Hematopoietic multipotent progenitor cell treated with erythropoietin and hydrocortisone succinate and interleukin-3 and kit ligand, for 8 days (in vitro differentiated cells): ENCODE data around the gene RAD9A.
A peak's percentile ranks its signal among the peaks of the same experiment; 100 is the strongest.

Experiments used
- DNase-seq: peaks from one replicate; pipeline ENCODE4 v3.0.0-alpha.2; 2015

RAD9A gene

DNA sequence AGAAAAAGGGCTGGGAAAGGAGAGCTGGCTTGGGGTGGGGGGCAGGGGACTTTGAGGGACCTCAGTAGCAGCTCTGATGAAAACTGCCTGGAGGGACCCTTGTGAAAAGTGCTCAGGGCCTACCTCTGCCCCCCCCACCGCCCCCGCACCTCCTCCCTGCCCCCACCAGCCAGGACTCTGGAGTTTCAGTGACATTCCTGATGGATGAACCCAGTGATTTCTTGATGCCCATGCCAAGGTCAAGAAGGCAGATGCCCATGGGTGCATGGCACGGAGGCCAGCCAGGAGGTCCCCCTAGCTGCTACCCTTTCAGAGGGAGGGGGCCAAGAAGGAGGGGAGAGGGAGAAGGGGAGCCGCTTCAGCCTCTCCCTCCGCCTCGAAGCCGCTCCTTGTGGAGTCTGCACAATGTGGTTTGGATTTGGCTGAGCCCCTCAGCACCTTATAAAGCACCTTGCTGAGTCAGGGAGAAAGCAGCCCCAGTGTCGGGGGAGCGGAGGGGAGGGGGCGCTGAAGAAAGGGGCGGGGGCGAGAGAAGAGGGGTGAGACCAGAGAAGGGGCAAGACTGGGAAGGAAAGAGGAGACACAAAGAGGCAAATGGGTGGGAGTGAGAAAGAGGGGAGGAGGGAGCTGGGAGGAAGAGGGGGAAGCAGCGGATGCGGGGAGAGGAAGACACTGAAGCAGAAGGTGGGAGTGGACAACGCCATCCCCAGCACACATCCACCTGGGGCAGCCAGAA, 16.3 kb upstream of the RAD9A start:
- DNase-seq: no peak

DNA sequence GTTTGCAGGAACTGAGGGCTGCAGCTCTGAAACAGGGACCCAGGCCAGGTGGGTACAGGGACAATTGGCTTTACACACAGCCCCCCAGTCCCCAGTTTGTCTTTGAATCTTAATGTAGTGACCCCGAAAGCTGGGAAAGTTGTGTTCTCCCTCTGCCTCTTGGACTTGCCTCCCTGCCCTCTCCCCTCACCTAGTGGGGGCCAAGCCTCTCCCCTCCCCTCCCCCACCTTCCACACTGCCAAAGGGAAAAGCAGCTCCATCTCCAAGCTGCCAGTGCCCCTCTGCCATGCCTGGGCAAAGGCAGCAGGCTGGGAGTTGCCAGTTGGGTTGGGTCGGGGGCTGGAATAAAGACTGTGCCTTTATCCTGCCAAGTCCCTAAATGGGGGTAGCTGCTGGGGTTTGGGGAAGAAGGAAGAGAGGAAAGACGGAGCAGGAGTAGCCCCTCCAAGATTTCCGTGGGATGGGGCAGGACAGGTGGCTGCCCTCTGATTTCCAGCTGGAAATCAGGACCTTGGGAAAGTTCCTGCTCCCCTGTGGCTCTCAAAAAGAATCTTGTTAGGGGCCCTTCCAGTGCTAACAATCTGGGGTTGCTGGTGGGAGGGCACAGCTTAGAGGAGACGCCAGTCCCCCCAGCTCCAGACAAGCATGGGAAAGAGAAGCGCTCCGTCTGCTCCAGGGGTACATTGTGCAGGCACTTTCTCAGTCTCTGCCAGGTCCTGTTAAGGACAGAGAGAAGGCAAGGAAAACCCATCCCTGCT, 15.5 kb upstream of the RAD9A start:
- DNase-seq: no peak

DNA sequence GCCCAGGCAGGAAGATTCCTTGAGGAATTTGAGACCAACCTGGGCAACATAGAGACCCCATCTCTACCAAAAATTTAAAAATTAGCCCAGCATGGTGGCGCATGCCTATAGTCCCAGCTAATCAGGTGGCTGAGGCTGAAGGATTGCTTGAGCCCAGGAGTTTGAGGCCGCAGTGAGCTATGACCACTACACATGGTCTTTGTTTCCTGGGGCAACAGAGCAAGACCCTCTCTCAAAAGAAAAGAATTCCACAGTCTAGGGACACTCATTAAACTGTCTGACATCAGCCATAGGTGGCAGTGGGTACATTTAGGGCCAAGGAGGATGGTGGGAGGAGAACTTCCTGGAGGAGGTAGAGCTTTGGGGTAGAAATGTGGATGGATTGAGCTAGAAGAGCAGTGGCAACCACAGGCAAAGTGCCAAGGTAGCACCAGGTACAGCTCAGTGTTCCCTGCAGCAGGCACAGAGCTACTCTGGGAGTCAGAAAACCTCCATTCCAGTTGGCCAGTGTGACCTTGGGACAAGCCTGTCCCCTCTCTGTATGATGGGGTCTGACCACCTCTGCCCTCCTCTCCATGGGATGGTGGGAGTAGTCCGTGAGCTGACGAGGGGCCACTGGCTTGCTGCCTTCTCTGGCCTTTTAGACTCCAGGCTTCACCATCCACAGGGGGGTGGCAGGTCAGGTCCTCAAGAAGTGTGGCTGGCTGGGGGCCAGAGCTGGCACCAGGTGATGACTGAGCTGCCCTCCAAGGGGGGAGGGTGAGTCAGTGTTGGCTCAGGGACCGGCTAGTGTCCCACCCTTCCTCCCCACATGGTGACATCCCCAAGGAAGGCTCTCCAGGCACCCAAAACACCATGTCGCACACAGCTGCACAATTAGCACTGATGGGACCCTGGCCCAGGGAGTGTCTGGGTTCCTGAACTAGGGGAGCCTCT, 14.6 kb upstream of the RAD9A start:
- no peak for DNase-seq

DNA sequence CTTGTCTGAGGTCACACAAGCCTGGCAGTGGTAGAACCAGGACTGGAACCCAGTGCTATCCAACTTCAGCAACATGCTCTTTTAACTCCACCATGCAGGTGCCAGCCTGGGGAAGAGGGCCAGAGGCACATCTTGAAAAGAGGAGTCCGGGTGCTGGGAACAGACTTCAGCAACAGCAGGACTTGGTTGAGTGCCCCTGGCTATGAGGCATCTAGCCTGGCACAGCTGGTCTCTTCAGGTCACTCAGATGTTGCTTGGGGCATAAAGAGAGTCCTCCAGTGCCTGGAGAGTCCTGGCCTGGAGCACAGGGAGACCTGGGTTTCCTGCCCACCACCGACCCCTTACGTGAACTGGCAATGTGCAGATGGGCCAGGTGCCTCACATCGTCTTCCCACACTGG, 13.2 kb upstream of the RAD9A start:
- no peak for DNase-seq

DNA sequence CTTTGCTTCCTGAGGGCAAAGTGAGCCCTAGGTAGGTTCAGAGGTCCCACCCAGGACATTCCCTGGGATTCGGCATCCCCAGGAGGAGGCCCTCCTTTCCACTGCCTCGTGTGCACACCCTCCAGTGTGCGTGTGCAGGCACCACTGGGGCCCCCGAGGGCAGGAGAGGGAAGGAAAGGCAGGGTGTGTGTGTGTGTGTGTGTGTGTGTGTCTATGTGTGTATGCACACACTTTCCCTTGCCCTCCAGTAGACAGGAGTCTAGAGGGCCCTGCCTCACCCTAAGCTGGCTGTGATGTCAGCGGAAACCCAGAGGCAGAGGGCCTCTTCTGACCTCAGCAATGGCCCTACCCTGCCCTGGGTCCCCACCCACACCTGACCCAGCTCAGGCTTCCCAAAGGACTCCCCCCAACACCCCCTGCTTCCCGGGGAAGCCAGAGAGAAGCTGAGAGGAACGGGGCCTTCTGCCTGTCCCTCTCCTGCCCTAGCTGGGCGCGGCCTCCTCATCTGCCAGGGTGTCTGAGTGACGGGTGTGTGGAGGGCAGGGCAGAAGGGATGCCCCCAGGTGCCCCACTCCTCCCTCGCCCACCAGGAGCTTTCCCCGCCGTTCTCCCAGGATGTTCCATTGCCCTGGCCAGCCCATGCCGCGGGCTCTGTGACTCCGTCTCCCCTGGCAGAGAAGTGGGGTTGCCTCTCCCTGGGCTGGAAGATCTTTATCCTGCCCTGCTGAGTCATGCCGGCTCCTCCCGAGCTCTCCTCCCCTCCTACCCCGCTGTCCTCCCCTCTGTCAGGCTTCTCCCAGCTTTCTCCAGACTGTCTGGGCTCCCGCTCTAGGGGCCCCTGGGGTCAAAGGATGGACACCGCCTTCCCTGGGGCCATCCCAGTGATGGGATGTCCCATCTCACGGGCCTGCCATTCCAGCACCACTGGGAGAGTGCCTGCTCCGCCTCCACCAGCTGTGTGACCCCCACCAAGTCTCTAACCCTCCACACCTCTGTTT, 12.4 kb upstream of the RAD9A start:
- peak; percentile 45 for DNase-seq

DNA sequence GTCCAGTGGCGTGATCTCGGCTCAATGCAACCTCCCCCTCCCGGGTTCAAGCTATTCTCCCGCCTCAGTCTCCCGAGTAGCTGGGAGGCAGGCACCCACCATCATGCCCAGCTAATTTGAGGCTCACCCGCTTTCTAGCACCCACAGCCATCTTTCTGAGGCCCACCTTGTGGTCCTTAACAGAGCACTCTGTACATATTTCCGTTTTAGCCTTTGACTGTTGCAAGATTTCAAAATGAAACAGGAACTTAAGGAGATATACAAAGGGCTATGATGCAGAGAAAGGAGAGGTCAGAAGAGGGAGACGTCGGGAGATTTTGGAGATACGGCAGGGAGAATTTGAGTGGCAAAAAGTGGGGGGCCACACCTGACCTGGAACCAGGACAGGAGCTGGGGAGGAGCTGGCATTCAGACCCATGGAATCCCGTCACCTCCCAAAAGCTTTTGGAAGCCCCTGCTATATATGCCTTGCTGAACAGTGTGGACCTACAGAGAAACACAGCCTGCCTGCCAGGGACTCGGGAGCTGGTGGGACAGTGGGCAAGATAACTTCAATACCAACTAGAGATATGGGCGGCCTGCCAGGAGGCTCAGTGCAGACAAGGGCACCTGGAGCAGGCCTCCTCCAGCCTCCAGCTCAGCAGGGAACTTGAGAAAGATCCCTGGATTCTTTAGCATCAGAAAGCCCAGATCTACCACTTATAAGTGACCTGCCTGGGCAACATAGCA, 10.4 kb upstream of the RAD9A start:
- DNase-seq: peak; percentile 47

DNA sequence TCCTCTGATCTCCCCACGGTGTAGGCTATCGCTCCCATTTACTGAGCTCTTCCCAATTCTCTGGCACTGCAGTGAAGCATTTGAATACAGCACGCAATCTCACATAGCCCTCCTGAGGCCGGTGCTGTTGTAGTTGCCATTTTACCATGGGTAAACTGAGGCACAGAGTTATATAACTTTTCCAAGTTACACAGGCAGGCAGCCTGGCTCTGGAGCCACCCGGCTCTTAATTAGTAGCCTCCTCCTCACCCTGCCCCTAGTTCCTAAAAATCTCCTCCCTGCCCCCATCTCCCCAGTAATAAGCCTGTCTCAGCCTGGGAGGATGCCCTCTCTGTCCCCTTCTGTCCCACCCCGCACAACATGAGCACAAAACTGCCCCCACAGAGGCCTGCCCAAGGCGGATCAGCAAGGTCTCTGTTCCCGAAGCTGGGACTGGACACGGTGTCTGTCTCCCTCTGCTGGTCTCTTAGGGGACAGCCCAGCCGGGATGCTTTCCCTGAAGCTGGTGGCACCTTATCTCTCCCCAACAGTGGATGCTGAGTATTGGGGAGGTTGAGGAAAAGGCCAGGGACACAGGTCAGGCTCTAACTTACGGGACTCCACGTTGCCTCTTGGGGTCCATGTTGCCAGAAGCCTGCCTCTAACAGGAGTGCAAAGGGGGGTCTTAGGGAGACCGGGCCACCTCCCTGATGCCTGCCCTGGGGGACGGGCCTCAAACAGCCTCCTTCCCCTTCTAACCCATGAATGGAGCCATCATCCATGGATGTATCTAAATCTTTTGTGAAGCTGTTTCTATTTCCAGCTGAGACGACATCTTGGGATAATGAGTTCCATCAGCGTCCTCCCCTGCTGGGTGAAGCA, 9.3 kb upstream of the RAD9A start:
- DNase-seq: peak; percentile 89

- DNase-seq: peak; percentile 41
Measured at GRCh38 chr11:67384851-67385366, 6.9 kb upstream of the RAD9A start.

DNA sequence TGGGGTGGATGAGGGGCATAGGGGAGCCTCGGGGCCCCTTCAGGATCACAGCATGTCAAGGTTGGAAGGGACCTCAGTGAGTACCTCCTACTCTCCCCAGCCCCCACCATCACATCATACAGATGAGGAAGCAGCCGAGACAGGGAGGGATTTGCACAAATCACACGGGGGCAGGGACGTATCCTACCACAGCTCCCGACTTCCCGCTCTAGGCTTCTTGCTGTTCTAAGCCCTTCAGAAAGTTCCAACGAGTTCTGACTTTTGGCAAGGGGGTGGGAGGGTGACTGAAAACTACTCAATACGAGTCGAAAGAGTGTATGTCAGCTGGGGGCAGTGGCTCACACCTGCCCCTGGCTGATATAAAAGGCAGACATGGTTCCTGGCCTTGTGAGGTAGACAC, 4.7 kb upstream of the RAD9A start:
- no peak for DNase-seq

DNA sequence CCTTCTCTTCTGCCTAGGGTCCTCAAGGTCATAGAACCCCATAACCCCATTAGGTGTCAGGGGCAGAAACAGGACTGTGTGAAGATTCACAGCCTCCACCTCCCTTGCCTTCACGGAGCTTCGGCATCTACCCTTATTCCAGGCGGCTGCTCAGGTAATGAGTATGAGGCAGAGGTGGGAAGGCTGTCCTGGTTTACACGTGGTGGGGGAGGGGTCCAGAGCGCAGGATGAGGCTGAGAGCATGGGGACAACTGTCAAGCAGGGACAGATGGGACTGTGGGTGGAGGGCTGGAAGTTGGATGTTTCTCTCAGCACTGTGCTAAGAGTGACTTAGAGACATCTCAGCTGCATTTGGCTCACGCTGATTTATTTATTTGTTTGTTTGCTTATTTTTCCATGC, 4.3 kb upstream of the RAD9A start:
- no peak for DNase-seq

DNA sequence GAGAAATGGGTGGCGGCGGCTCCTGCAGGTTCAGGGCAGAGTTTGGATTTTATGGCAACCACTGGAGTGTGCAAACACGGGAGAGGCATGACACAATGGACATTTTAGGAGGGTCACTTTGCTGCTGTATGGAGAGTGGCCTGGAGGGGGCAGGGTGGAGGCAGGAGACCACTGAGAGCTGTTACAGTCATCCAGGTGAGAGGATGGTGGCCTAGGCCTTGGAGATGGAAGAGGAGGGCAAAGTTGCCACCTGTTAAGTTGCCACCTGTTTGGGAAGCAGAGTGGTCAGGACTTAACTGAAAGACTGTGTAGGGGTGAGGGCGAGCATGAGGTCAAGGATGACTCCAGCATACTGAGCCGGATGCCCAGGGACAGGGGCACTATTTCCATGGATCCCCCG, 2.3 kb upstream of the RAD9A start:
- DNase-seq: peak; percentile 57

GRCh38 chr11:67390947-67391303, 861 bp upstream of the RAD9A start:
- no peak for DNase-seq

GRCh38 chr11:67392183-67392715, 463 bp downstream of the RAD9A start:
- DNase-seq: no peak

DNA sequence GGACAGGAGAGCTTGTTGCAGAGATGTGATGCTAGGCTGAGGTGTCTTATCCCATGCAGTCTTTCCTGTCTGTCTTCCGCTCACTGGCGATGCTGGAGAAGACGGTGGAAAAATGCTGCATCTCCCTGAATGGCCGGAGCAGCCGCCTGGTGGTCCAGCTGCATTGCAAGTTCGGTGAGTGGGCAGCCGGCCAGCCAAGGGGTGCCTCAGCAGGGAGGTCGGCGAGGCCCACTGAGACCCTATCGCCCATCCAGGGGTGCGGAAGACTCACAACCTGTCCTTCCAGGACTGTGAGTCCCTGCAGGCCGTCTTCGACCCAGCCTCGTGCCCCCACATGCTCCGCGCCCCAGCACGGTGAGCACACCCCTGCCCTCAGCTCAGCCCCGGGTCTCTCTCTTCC, 1.7 kb downstream of the RAD9A start:
- no peak for DNase-seq

DNA sequence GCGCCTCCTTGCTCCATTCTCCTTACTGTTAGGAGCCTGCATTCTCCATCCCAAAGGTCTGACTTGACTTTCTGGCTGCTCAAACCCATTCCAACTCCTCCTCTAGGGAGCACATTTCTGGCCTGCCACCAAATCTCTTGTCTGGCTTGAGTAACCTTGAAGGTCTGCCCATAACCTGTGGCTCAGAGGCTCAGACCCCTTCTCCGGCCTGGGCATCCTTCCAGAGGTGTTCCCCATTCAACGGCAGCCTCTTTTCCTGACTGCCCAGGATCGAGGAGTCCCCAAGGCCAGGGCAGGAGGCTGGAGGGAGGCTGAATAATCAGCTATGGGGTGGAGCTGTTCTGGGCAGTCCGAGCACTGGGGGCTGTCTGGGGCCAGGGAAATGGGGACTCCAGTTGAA, 2.2 kb downstream of the RAD9A start:
- DNase-seq: no peak

- DNase-seq: no peak
Measured at GRCh38 chr11:67395555-67396258, 3.9 kb downstream of the RAD9A start.

DNA sequence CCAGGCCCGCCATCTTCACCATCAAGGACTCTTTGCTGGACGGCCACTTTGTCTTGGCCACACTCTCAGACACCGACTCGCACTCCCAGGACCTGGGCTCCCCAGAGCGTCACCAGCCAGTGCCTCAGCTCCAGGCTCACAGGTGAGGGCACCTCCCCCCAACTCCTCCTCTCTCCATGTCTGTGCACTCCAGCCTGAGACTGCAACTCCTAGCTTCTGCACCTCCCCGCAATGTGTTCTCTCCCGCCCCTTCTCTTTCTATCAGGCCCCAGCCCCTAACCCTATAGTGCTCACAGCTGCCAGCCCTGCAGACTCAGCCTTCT, 4.4 kb downstream of the RAD9A start:
- no peak for DNase-seq

- no peak for DNase-seq
Measured at GRCh38 chr11:67396587-67397389, 5.0 kb downstream of the RAD9A start.

DNA sequence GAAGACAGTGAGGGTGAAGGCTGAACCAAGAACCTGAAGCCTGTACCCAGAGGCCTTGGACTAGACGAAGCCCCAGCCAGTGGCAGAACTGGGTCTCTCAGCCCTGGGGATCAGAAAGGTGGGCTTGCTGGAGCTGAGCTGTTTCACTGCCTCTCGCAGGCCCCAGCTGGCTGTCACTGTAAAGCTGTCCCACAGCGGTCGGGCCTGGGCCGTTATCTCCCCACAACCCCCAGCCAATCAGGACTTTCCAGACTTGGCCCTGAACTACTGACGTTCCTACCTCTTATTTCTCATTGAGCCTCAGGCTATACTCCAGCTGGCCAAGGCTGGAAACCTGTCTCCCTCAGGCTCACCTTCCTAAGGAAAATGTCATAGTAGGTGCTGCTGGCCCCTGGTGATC, 5.8 kb downstream of the RAD9A start:
- DNase-seq: peak; percentile 73
